ENCODE measurements around the gene CERS1. TPM values are rescaled to one million over a fixed set of nuclear protein-coding genes. Genes with fewer than 3 reads are reported as not detected.

Gene CERS1
- total RNA-seq, 1 donor from 2014 or later: 15.7 TPM

- Mint-ChIP-seq H3K36me3 (ENCODE audit: low read depth, unreplicated experiment) (peaks cover 10% of the 10 kb centered on the region), H3K9me3 (ENCODE audit: unreplicated experiment) (no peaks in the 10 kb centered on the region)
- DNase-seq (ENCODE audit: low spot score): no peak
These were observed 17.5 kb upstream of the CERS1 start for GRCh38 chr19:18913466-18913865.

GRCh38 chr19:18912933-18913332 lies 17.0 kb upstream of the CERS1 start:
- Mint-ChIP-seq H3K4me3 (ENCODE audit: unreplicated experiment) (no peak overlapping the region), H3K27ac (ENCODE audit: unreplicated experiment) (no peak overlapping the region), H3K27me3 (ENCODE audit: unreplicated experiment) (peaks cover 2% of the 10 kb centered on the region), H3K36me3 (ENCODE audit: low read depth, unreplicated experiment) (peaks cover 10% of the 10 kb centered on the region), H3K4me1 (ENCODE audit: unreplicated experiment) (peaks cover 2% of the 10 kb centered on the region), H3K9me3 (ENCODE audit: unreplicated experiment) (no peaks in the 10 kb centered on the region)
- no peak for DNase-seq (ENCODE audit: low spot score)
- TF ChIP-seq CTCF (IDR thresholded peaks at IDR 0.05; ENCODE audit: unreplicated experiment): no peak

More at GRCh38 chr19:18913466-18913865, 17.5 kb upstream of the CERS1 start:
- TF ChIP-seq CTCF (IDR thresholded peaks at IDR 0.05; ENCODE audit: unreplicated experiment): no peak
- H3K27me3 Mint-ChIP-seq (ENCODE audit: unreplicated experiment): peaks cover 2% of the 10 kb centered on the region
- H3K4me1 Mint-ChIP-seq (ENCODE audit: unreplicated experiment): peaks cover 6% of the 10 kb centered on the region
- no peak overlapping the region for H3K27ac Mint-ChIP-seq (ENCODE audit: unreplicated experiment)
- H3K4me3 Mint-ChIP-seq (ENCODE audit: unreplicated experiment): no peak overlapping the region

GRCh38 chr19:18910801-18911436 lies 15.0 kb upstream of the CERS1 start:
- peaks cover 6% of the 10 kb centered on the region for H3K36me3 Mint-ChIP-seq (ENCODE audit: low read depth, unreplicated experiment)
- DNase-seq (ENCODE audit: low spot score): no peak
- H3K9me3 Mint-ChIP-seq (ENCODE audit: unreplicated experiment): no peaks in the 10 kb centered on the region
- peaks cover 2% of the 10 kb centered on the region for H3K27me3 Mint-ChIP-seq (ENCODE audit: unreplicated experiment)
- no peaks in the 10 kb centered on the region for H3K4me1 Mint-ChIP-seq (ENCODE audit: unreplicated experiment)
- H3K27ac Mint-ChIP-seq (ENCODE audit: unreplicated experiment): no peak overlapping the region
- H3K4me3 Mint-ChIP-seq (ENCODE audit: unreplicated experiment): no peak overlapping the region
- TF ChIP-seq CTCF (IDR thresholded peaks at IDR 0.05; ENCODE audit: unreplicated experiment): no peak

- peaks cover 2% of the 10 kb centered on the region for H3K27me3 Mint-ChIP-seq (ENCODE audit: unreplicated experiment)
- TF ChIP-seq CTCF (IDR thresholded peaks at IDR 0.05; ENCODE audit: unreplicated experiment): no peak
- H3K27ac Mint-ChIP-seq (ENCODE audit: unreplicated experiment): peak overlapping the region; percentile 18
- H3K4me1 Mint-ChIP-seq (ENCODE audit: unreplicated experiment): no peaks in the 10 kb centered on the region
- peaks cover 12% of the 10 kb centered on the region for H3K36me3 Mint-ChIP-seq (ENCODE audit: low read depth, unreplicated experiment)
- H3K9me3 Mint-ChIP-seq (ENCODE audit: unreplicated experiment): no peaks in the 10 kb centered on the region
- peak overlapping the region; percentile 51 for H3K4me3 Mint-ChIP-seq (ENCODE audit: unreplicated experiment)
- no peak for DNase-seq (ENCODE audit: low spot score)
These were observed 14.1 kb upstream of the CERS1 start for GRCh38 chr19:18910010-18910409.

- no peaks in the 10 kb centered on the region for H3K9me3 Mint-ChIP-seq (ENCODE audit: unreplicated experiment)
- TF ChIP-seq CTCF (IDR thresholded peaks at IDR 0.05; ENCODE audit: unreplicated experiment): no peak
- no peak overlapping the region for H3K4me3 Mint-ChIP-seq (ENCODE audit: unreplicated experiment)
- peaks cover 13% of the 10 kb centered on the region for H3K36me3 Mint-ChIP-seq (ENCODE audit: low read depth, unreplicated experiment)
- H3K4me1 Mint-ChIP-seq (ENCODE audit: unreplicated experiment): no peaks in the 10 kb centered on the region
- no peak for DNase-seq (ENCODE audit: low spot score)
- H3K27ac Mint-ChIP-seq (ENCODE audit: unreplicated experiment): no peak overlapping the region
- no peaks in the 10 kb centered on the region for H3K27me3 Mint-ChIP-seq (ENCODE audit: unreplicated experiment)
These were observed 13.1 kb upstream of the CERS1 start for GRCh38 chr19:18908917-18909619.

Data from endothelial cell (in vitro differentiated cells).